PFSK-1 (cell line): ENCODE results near the gene GATC.

ENCODE experiments used
- POLR2AphosphoS5 ChIP-seq: IDR thresholded peaks from 2 replicates; pipeline ENCODE4 v1.6.1; 2012; ENCODE audit warnings: low read depth, mild to moderate bottlenecking, control low read depth, low read length, moderate library complexity
- SIN3A ChIP-seq: IDR thresholded peaks from 2 replicates; pipeline ENCODE4 v1.6.1; 2012; ENCODE audit warnings: mild to moderate bottlenecking, low read length, moderate library complexity, borderline replicate concordance; ENCODE audit not compliant: insufficient read depth
- TAF1 ChIP-seq: IDR thresholded peaks from 2 replicates; pipeline ENCODE4 v1.6.1; 2012; ENCODE audit warnings: low read length, control low read depth, borderline replicate concordance; ENCODE audit not compliant: insufficient read depth
- TF ChIP-seq, protein P1 (sequence below), 2 experiments: IDR thresholded peaks; 2 replicates each; pipeline versions ENCODE4 v1.6.1 to v1.8.0; 2011 to 2012; ENCODE audit warnings: low read depth in 2 of 2, low read length in 2 of 2, control low read depth in 1 of 2, inconsistent platforms in 1 of 2, mild to moderate bottlenecking in 1 of 2, moderate library complexity in 1 of 2; ENCODE audit not compliant: insufficient read depth in 1 of 2

DNA sequence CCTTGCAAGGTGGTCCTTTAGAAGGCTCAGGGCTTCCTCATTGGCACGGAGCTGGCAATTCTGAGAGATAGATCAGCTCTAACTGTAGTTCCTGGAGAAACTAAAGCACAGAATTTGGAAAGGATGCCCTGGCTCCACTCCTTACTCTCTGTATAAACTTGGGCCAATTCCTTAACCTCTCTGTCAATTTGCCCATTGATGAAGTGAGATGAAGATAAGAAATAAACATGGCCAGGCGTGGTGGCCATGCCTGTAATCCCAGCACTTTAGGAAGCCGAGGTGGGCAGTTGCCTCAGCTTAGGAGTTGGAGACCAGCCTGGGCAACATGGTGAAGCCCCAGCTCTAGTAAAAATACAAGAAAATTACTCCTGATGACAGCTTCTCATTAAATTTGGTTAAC, 42.4 kb upstream of the GATC start:
- TF ChIP-seq, protein P1, sequence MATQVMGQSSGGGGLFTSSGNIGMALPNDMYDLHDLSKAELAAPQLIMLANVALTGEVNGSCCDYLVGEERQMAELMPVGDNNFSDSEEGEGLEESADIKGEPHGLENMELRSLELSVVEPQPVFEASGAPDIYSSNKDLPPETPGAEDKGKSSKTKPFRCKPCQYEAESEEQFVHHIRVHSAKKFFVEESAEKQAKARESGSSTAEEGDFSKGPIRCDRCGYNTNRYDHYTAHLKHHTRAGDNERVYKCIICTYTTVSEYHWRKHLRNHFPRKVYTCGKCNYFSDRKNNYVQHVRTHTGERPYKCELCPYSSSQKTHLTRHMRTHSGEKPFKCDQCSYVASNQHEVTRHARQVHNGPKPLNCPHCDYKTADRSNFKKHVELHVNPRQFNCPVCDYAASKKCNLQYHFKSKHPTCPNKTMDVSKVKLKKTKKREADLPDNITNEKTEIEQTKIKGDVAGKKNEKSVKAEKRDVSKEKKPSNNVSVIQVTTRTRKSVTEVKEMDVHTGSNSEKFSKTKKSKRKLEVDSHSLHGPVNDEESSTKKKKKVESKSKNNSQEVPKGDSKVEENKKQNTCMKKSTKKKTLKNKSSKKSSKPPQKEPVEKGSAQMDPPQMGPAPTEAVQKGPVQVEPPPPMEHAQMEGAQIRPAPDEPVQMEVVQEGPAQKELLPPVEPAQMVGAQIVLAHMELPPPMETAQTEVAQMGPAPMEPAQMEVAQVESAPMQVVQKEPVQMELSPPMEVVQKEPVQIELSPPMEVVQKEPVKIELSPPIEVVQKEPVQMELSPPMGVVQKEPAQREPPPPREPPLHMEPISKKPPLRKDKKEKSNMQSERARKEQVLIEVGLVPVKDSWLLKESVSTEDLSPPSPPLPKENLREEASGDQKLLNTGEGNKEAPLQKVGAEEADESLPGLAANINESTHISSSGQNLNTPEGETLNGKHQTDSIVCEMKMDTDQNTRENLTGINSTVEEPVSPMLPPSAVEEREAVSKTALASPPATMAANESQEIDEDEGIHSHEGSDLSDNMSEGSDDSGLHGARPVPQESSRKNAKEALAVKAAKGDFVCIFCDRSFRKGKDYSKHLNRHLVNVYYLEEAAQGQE (IDR thresholded peaks at IDR 0.05; ENCODE audit: insufficient read depth in 1 of 2, low read depth in 2 of 2, low read length in 2 of 2), result no peak
- TF ChIP-seq POLR2AphosphoS5 (no peak), TAF1 (no peak), SIN3A (no peak)
